ENCODE measurements around the gene PLA2G2F.

Gene PLA2G2F

GRCh38 chr1:20168564-20169491, 29.7 kb downstream of the PLA2G2F start:
- no peak for DNase-seq (ENCODE audit: low read depth)

GRCh38 chr1:20169932-20170331, 30.8 kb downstream of the PLA2G2F start:
- DNase-seq (ENCODE audit: low read depth) = no peak

GRCh38 chr1:20172033-20172590, 33.0 kb downstream of the PLA2G2F start:
- no peak for DNase-seq (ENCODE audit: low read depth)

GRCh38 chr1:20174937-20175666, 36.0 kb downstream of the PLA2G2F start:
- peak; percentile 27 for DNase-seq (ENCODE audit: low read depth)

GRCh38 chr1:20178634-20179370, 39.7 kb downstream of the PLA2G2F start:
- DNase-seq (ENCODE audit: low read depth) = no peak

- no peak for DNase-seq (ENCODE audit: low read depth)
These were observed 40.4 kb downstream of the PLA2G2F start for GRCh38 chr1:20179371-20180128.

- DNase-seq (ENCODE audit: low read depth) = no peak
These were observed 41.2 kb downstream of the PLA2G2F start for GRCh38 chr1:20180129-20180843.

- no peak for DNase-seq (ENCODE audit: low read depth)
These were observed 41.7 kb downstream of the PLA2G2F start for GRCh38 chr1:20180844-20181207.

- DNase-seq (ENCODE audit: low read depth) = no peak
These were observed 43.3 kb downstream of the PLA2G2F start for GRCh38 chr1:20182415-20182814.

GRCh38 chr1:20183035-20183434, 43.9 kb downstream of the PLA2G2F start:
- peak; percentile 29 for DNase-seq (ENCODE audit: low read depth)

GRCh38 chr1:20183616-20184271, 44.6 kb downstream of the PLA2G2F start:
- peak; percentile 76 for DNase-seq (ENCODE audit: low read depth)

- DNase-seq (ENCODE audit: low read depth) = peak; percentile 68
These were observed 45.4 kb downstream of the PLA2G2F start for GRCh38 chr1:20184481-20184900.

- DNase-seq (ENCODE audit: low read depth) = no peak
These were observed 46.1 kb downstream of the PLA2G2F start for GRCh38 chr1:20184997-20185833.

- DNase-seq (ENCODE audit: low read depth) = no peak
These were observed 47.0 kb downstream of the PLA2G2F start, which contains the start of the genes PLA2G2C and UBXN10 for GRCh38 chr1:20185834-20186782. PLA2G2C (minus strand) TSS chr1:20186518; CDS start chr1:20177363, 9,155 bp downstream. UBXN10 (plus strand) TSS chr1:20186096; CDS start chr1:20190562, 4,466 bp downstream.

- no peak for DNase-seq (ENCODE audit: low read depth)
These were observed 48.1 kb downstream of the PLA2G2F start for GRCh38 chr1:20187103-20187812.

GRCh38 chr1:20187813-20188454, 48.8 kb downstream of the PLA2G2F start:
- no peak for DNase-seq (ENCODE audit: low read depth)

GRCh38 chr1:20188455-20188817, 49.3 kb downstream of the PLA2G2F start:
- no peak for DNase-seq (ENCODE audit: low read depth)
